DND-41 (cell line): ENCODE results near the gene ARHGAP22.

Source experiments
- CTCF ChIP-seq: IDR thresholded peaks from 2 replicates; pipeline ENCODE4 v1.5.1; 2012; ENCODE audit warnings: borderline replicate concordance, low read length, moderate library complexity, mild to moderate bottlenecking; ENCODE audit not compliant: poor library complexity, severe bottlenecking; ENCODE audit errors: extremely low read depth
- EZH2 ChIP-seq: IDR thresholded peaks from 3 replicates; pipeline ENCODE4 v1.6.1; 2012; ENCODE audit warnings: borderline replicate concordance, low read depth, mild to moderate bottlenecking, moderate library complexity, low read length, inconsistent platforms; ENCODE audit not compliant: severe bottlenecking

- TF ChIP-seq CTCF = no peak
- TF ChIP-seq EZH2 = no peak
Measured at GRCh38 chr10:48523212-48523819, 81.6 kb downstream of the ARHGAP22 start.
